ENCODE data around the gene PGK1.

The PGK1 gene

DNA sequence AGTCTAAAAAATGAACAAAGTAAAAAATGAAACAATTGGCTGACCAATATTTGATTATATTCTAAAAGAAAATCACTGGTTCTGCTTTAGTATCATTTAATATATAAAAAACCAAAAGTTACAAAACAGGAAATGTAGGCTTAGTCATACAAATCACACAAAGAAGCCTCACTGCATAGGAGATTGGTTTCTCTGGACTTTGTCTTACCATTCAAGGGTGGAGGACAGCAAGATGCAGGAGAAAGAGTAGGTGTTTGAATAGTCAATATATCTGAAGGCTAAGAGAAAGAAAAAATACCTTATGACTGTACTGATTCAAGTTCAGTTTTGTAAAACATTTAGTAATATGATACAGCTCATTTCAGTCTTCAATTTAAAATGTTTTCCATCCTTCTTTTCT lies 64.0 kb downstream of the PGK1 start:
- no peak for DNase-seq

Data from hypothalamus (tissue), 51 donors.